Neural cell (in vitro differentiated cells): ENCODE measurements around the gene PIK3R6. TPM values are rescaled to one million over a fixed set of nuclear protein-coding genes. Genes with fewer than 3 reads are reported as not detected.

ENCODE experiments used
- H2AFZ ChIP-seq: fragments of 200-600, 300-800 bp; sonication (generic), shearing (Covaris generic); 2 replicates; pipeline ENCODE4 v1.6.0; 2014; ENCODE audit warnings: low read depth, mild to moderate bottlenecking, antibody characterized with exemption, low read length, moderate library complexity
- H3F3A ChIP-seq: fragments of 200-600 bp; shearing (Covaris generic); 2 replicates; pipeline ENCODE4 v1.6.1; 2016; ENCODE audit warnings: mild to moderate bottlenecking, moderate library complexity, mixed read lengths, antibody characterized with exemption, low read length; ENCODE audit not compliant: insufficient read depth, poor library complexity, severe bottlenecking
- H3K27ac ChIP-seq: fragments of 200-600, 300-800 bp; sonication (generic), shearing (Covaris generic); 2 replicates; pipeline ENCODE4 v1.5.1; 2014; ENCODE audit warnings: mild to moderate bottlenecking, low read length, moderate library complexity
- H3K27me3 ChIP-seq: fragments of 300-800, 200-600 bp; sonication (generic), shearing (Covaris generic); 2 replicates; pipeline ENCODE4 v1.6.0; 2014; ENCODE audit warnings: mild to moderate bottlenecking, low read depth, low read length, moderate library complexity; ENCODE audit not compliant: insufficient read depth
- H3K36me3 ChIP-seq: fragments of 300-800, 200-600 bp; sonication (generic), shearing (Covaris generic); 2 replicates; pipeline ENCODE4 v1.5.1; 2014; ENCODE audit warnings: mild to moderate bottlenecking, antibody characterized with exemption, low read length, moderate library complexity; ENCODE audit not compliant: insufficient read depth
- H3K4me2 ChIP-seq: fragments of 300-800, 200-600 bp; sonication (generic), shearing (Covaris generic); 2 replicates; pipeline ENCODE4 v1.6.0; 2014; ENCODE audit warnings: mild to moderate bottlenecking, low read length
- H3K4me3 ChIP-seq: fragments of 300-800, 200-600 bp; sonication (generic), shearing (Covaris generic); 2 replicates; pipeline ENCODE4 v1.5.1; 2014; ENCODE audit warnings: mild to moderate bottlenecking, low read length, moderate library complexity
- H3K79me2 ChIP-seq: fragments of 200-600 bp; shearing (Covaris generic); replicated peaks from 2 replicates; pipeline ENCODE4 v1.6.0; 2014; ENCODE audit warnings: mild to moderate bottlenecking, low read length, moderate library complexity; ENCODE audit not compliant: insufficient read depth
- H3K9ac ChIP-seq: fragments of 300-800, 200-600 bp; sonication (generic), shearing (Covaris generic); 2 replicates; pipeline ENCODE4 v1.6.1; 2016; ENCODE audit warnings: mild to moderate bottlenecking, low read length, mixed read lengths
- H3K9me2 ChIP-seq: fragments of 200-600 bp; shearing (Covaris generic); 2 replicates; pipeline ENCODE4 v1.6.1; 2016; ENCODE audit warnings: mild to moderate bottlenecking, low read length, mixed read lengths; ENCODE audit not compliant: insufficient read depth
- H3K9me3 ChIP-seq: fragments of 200-600, 300-800 bp; sonication (generic), shearing (Covaris generic); 2 replicates; pipeline ENCODE4 v1.6.1; 2016; ENCODE audit warnings: mild to moderate bottlenecking, mixed run types, low read length, moderate library complexity, mixed read lengths
- H4K20me1 ChIP-seq: fragments of 200-600 bp; shearing (Covaris generic); 2 replicates; pipeline ENCODE4 v1.6.1; 2016; ENCODE audit warnings: mild to moderate bottlenecking, mixed run types; ENCODE audit not compliant: insufficient read depth
- EP300 ChIP-seq: fragments of 450-650 bp; conservative IDR thresholded peaks from 2 replicates; pipeline ENCODE4 v1.6.1; 2014; ENCODE audit warnings: antibody characterized with exemption, mild to moderate bottlenecking, moderate library complexity; ENCODE audit not compliant: poor library complexity, severe bottlenecking
- EZH2 ChIP-seq: fragments of 200-600, 300-800 bp; shearing (Covaris generic), sonication (generic); IDR thresholded peaks from 2 replicates; pipeline ENCODE4 v1.6.1; 2014; ENCODE audit warnings: antibody characterized with exemption, low read length, borderline replicate concordance, mild to moderate bottlenecking; ENCODE audit not compliant: insufficient read depth, poor library complexity, severe bottlenecking
- MXI1 ChIP-seq: fragments of 450-650 bp; conservative IDR thresholded peaks from 2 replicates; pipeline ENCODE4 v1.6.1; 2014; ENCODE audit warnings: antibody characterized with exemption, mild to moderate bottlenecking; ENCODE audit not compliant: poor library complexity, severe bottlenecking
- POLR2AphosphoS5 ChIP-seq: IDR thresholded peaks from 2 replicates; pipeline ENCODE4 v1.6.1; 2012
- RAD21 ChIP-seq: fragments of 450-650 bp; conservative IDR thresholded peaks from 2 replicates; pipeline ENCODE4 v1.6.1; 2014; ENCODE audit warnings: antibody characterized with exemption, mild to moderate bottlenecking, moderate library complexity
- SMC3 ChIP-seq: fragments of 450-650 bp; conservative IDR thresholded peaks from 2 replicates; pipeline ENCODE4 v1.6.1; 2014; ENCODE audit warnings: antibody characterized with exemption, mild to moderate bottlenecking, moderate library complexity; ENCODE audit not compliant: poor library complexity
- TAF1 ChIP-seq: IDR thresholded peaks from 2 replicates; pipeline ENCODE4 v1.6.1; 2012; ENCODE audit warnings: low read depth
- polyA plus RNA-seq: library from polyadenylated mRNA; depleted of rRNA; stranded (reverse); fragments of >200 nt; gene quantifications from 2 replicates; pipeline ENCODE4 v1.2.3, GENCODE V29; 2014
- TF ChIP-seq, protein P1 (sequence below): IDR thresholded peaks from 2 replicates; pipeline ENCODE4 v1.6.1; 2012; ENCODE audit warnings: borderline replicate concordance
- TF ChIP-seq, protein P2 (sequence below): fragments of 450-650 bp; IDR thresholded peaks from 2 replicates; pipeline ENCODE4 v1.5.1; 2014; ENCODE audit warnings: antibody characterized with exemption, mild to moderate bottlenecking, moderate library complexity; ENCODE audit not compliant: poor library complexity, severe bottlenecking

The PIK3R6 gene
- polyA plus RNA-seq, 1 donor from 2014 or later: not detected

DNA sequence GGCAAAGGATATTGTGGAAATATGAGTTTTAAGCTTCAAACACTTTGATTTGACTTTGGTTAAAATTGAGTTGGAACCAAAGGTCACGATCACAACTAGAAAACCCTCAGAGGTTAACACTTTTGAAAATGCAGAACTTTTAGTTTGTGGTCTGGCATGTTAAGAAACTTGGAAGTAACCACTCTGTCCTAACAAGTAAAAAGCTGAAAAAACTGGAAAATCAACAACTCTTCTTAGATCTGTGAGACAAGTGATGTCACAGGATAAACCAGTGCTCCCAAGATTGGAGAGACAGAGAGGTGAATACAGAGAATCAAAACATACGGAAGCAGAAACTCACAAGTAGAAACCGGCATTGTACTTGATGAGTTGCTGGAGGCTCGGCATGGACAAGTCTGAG, 85.7 kb downstream of the PIK3R6 start:
- no peaks in the 10 kb centered on the region for H3K27me3 ChIP-seq
- no peak overlapping the region for H3K9ac ChIP-seq
- H3K79me2 ChIP-seq: no peaks in the 10 kb centered on the region
- H3K27ac ChIP-seq: no peak overlapping the region
- H3K36me3 ChIP-seq: no peaks in the 10 kb centered on the region
- TF ChIP-seq TAF1 (no peak), EP300 (no peak), SMC3 (no peak)
- no peaks in the 10 kb centered on the region for H3K9me3 ChIP-seq
- H2AFZ ChIP-seq: no peak overlapping the region
- H3K4me2 ChIP-seq: no peak overlapping the region
- no peaks in the 10 kb centered on the region for H3K9me2 ChIP-seq
- H3F3A ChIP-seq: no peaks in the 10 kb centered on the region
- no peaks in the 10 kb centered on the region for H4K20me1 ChIP-seq
- H3K4me3 ChIP-seq: no peak overlapping the region

DNA sequence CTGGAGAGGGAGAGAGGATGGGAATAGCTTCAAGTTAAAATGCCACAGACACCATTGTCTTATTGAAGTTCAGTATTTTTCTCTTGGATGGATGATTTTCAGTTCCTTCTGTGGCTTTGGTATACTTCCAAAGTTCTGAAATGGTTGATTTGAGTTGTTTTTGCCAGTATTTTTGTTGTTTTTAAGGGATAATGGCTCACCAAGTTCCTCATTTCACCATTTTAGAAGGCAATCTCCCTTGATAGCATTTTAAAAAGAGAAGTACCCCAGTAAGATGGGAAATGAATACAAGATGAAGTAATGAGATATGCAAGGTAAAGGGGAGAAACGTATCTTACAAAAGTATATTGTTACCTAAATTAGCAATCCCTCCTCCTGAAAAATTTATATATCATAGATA, 90.6 kb downstream of the PIK3R6 start:
- no peak overlapping the region for H3K4me3 ChIP-seq

More for the DNA sequence above, 90.6 kb downstream of the PIK3R6 start:
- Histone ChIP-seq H4K20me1 (no peaks in the 10 kb centered on the region), H2AFZ (no peak overlapping the region), H3F3A (no peaks in the 10 kb centered on the region), H3K79me2 (no peaks in the 10 kb centered on the region), H3K27ac (no peak overlapping the region), H3K9me2 (no peaks in the 10 kb centered on the region), H3K27me3 (no peaks in the 10 kb centered on the region), H3K4me2 (no peak overlapping the region), H3K9ac (no peak overlapping the region), H3K36me3 (no peaks in the 10 kb centered on the region), H3K9me3 (no peaks in the 10 kb centered on the region)
- no peak for TF ChIP-seq EP300
- TF ChIP-seq, protein P1, sequence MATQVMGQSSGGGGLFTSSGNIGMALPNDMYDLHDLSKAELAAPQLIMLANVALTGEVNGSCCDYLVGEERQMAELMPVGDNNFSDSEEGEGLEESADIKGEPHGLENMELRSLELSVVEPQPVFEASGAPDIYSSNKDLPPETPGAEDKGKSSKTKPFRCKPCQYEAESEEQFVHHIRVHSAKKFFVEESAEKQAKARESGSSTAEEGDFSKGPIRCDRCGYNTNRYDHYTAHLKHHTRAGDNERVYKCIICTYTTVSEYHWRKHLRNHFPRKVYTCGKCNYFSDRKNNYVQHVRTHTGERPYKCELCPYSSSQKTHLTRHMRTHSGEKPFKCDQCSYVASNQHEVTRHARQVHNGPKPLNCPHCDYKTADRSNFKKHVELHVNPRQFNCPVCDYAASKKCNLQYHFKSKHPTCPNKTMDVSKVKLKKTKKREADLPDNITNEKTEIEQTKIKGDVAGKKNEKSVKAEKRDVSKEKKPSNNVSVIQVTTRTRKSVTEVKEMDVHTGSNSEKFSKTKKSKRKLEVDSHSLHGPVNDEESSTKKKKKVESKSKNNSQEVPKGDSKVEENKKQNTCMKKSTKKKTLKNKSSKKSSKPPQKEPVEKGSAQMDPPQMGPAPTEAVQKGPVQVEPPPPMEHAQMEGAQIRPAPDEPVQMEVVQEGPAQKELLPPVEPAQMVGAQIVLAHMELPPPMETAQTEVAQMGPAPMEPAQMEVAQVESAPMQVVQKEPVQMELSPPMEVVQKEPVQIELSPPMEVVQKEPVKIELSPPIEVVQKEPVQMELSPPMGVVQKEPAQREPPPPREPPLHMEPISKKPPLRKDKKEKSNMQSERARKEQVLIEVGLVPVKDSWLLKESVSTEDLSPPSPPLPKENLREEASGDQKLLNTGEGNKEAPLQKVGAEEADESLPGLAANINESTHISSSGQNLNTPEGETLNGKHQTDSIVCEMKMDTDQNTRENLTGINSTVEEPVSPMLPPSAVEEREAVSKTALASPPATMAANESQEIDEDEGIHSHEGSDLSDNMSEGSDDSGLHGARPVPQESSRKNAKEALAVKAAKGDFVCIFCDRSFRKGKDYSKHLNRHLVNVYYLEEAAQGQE: no peak
- TF ChIP-seq POLR2AphosphoS5: no peak
- TF ChIP-seq EZH2: no peak
- no peak for TF ChIP-seq RAD21
- TF ChIP-seq MXI1: no peak
- TF ChIP-seq, protein P2, sequence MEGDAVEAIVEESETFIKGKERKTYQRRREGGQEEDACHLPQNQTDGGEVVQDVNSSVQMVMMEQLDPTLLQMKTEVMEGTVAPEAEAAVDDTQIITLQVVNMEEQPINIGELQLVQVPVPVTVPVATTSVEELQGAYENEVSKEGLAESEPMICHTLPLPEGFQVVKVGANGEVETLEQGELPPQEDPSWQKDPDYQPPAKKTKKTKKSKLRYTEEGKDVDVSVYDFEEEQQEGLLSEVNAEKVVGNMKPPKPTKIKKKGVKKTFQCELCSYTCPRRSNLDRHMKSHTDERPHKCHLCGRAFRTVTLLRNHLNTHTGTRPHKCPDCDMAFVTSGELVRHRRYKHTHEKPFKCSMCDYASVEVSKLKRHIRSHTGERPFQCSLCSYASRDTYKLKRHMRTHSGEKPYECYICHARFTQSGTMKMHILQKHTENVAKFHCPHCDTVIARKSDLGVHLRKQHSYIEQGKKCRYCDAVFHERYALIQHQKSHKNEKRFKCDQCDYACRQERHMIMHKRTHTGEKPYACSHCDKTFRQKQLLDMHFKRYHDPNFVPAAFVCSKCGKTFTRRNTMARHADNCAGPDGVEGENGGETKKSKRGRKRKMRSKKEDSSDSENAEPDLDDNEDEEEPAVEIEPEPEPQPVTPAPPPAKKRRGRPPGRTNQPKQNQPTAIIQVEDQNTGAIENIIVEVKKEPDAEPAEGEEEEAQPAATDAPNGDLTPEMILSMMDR: no peak
- no peak for TF ChIP-seq TAF1
- TF ChIP-seq SMC3: no peak
